ENCODE results near the gene RASGRP1.

GRCh38 chr15:38612159-38612863, 47.7 kb upstream of the RASGRP1 start:
- TF ChIP-seq, protein P1, sequence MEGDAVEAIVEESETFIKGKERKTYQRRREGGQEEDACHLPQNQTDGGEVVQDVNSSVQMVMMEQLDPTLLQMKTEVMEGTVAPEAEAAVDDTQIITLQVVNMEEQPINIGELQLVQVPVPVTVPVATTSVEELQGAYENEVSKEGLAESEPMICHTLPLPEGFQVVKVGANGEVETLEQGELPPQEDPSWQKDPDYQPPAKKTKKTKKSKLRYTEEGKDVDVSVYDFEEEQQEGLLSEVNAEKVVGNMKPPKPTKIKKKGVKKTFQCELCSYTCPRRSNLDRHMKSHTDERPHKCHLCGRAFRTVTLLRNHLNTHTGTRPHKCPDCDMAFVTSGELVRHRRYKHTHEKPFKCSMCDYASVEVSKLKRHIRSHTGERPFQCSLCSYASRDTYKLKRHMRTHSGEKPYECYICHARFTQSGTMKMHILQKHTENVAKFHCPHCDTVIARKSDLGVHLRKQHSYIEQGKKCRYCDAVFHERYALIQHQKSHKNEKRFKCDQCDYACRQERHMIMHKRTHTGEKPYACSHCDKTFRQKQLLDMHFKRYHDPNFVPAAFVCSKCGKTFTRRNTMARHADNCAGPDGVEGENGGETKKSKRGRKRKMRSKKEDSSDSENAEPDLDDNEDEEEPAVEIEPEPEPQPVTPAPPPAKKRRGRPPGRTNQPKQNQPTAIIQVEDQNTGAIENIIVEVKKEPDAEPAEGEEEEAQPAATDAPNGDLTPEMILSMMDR (IDR thresholded peaks at IDR 0.05): no peak
- TF ChIP-seq EZH2 (IDR thresholded peaks at IDR 0.05; ENCODE audit: borderline replicate concordance, insufficient read depth, low read depth, low read length, poor library complexity, severe bottlenecking): no peak

Measured in B cell (primary cell).